ENCODE measurements around the gene COL7A1. TPM values are rescaled to one million over a fixed set of nuclear protein-coding genes. Genes with fewer than 3 reads are reported as not detected.

The COL7A1 gene
- total RNA-seq, 1 donor from 2014 or later, result 173 TPM

GRCh38 chr3:48593337-48593736, 1.8 kb downstream of the COL7A1 start:
- FAIRE-seq (no peak), DNase-seq (ENCODE audit: low read depth) (no peak)
- Histone ChIP-seq H3K36me3 (ENCODE audit: control insufficient read depth, insufficient read depth, low read length) (peaks cover 51% of the 10 kb centered on the region), H3K27me3 (ENCODE audit: control insufficient read depth, insufficient read depth, low read length) (no peaks in the 10 kb centered on the region), H3K4me3 (ENCODE audit: low read depth, low read length) (peak overlapping the region; percentile 50)
- TF ChIP-seq CTCF (IDR thresholded peaks at IDR 0.05; ENCODE audit: insufficient read depth, low read length, severe bottlenecking), result no peak

- Histone ChIP-seq H3K36me3 (ENCODE audit: control insufficient read depth, insufficient read depth, low read length) (peaks cover 57% of the 10 kb centered on the region), H3K27me3 (ENCODE audit: control insufficient read depth, insufficient read depth, low read length) (no peaks in the 10 kb centered on the region), H3K4me3 (ENCODE audit: low read depth, low read length) (no peak overlapping the region)
- FAIRE-seq (no peak), DNase-seq (ENCODE audit: low read depth) (no peak)
- TF ChIP-seq CTCF (IDR thresholded peaks at IDR 0.05; ENCODE audit: insufficient read depth, low read length, severe bottlenecking), result no peak
These were observed 2.5 kb downstream of the COL7A1 start for GRCh38 chr3:48592519-48593087.

GRCh38 chr3:48591886-48592518, 3.1 kb downstream of the COL7A1 start:
- DNase-seq (ENCODE audit: low read depth) (no peak), FAIRE-seq (no peak)
- Histone ChIP-seq H3K4me3 (ENCODE audit: low read depth, low read length) (no peak overlapping the region), H3K36me3 (ENCODE audit: control insufficient read depth, insufficient read depth, low read length) (peaks cover 60% of the 10 kb centered on the region), H3K27me3 (ENCODE audit: control insufficient read depth, insufficient read depth, low read length) (no peaks in the 10 kb centered on the region)
- TF ChIP-seq CTCF (IDR thresholded peaks at IDR 0.05; ENCODE audit: insufficient read depth, low read length, severe bottlenecking), result no peak

- peaks cover 64% of the 10 kb centered on the region for H3K36me3 ChIP-seq (ENCODE audit: control insufficient read depth, insufficient read depth, low read length)
- FAIRE-seq (no peak), DNase-seq (ENCODE audit: low read depth) (no peak)
- TF ChIP-seq CTCF (IDR thresholded peaks at IDR 0.05; ENCODE audit: insufficient read depth, low read length, severe bottlenecking), result no peak
- H3K27me3 ChIP-seq (ENCODE audit: control insufficient read depth, insufficient read depth, low read length), result no peaks in the 10 kb centered on the region
- no peak overlapping the region for H3K4me3 ChIP-seq (ENCODE audit: low read depth, low read length)
These were observed 3.7 kb downstream of the COL7A1 start for GRCh38 chr3:48591436-48591835.

- FAIRE-seq, result no peak
- H3K36me3 ChIP-seq (ENCODE audit: control insufficient read depth, insufficient read depth, low read length), result peaks cover 87% of the 10 kb centered on the region
- DNase-seq (ENCODE audit: low read depth), result no peak
- no peaks in the 10 kb centered on the region for H3K27me3 ChIP-seq (ENCODE audit: control insufficient read depth, insufficient read depth, low read length)
- TF ChIP-seq CTCF (IDR thresholded peaks at IDR 0.05; ENCODE audit: insufficient read depth, low read length, severe bottlenecking), result no peak
- no peak overlapping the region for H3K4me3 ChIP-seq (ENCODE audit: low read depth, low read length)
These were observed 6.9 kb downstream of the COL7A1 start for GRCh38 chr3:48588230-48588629.

GRCh38 chr3:48587686-48588085, 7.4 kb downstream of the COL7A1 start:
- Histone ChIP-seq H3K36me3 (ENCODE audit: control insufficient read depth, insufficient read depth, low read length) (peaks cover 90% of the 10 kb centered on the region), H3K4me3 (ENCODE audit: low read depth, low read length) (no peak overlapping the region), H3K27me3 (ENCODE audit: control insufficient read depth, insufficient read depth, low read length) (no peaks in the 10 kb centered on the region)
- TF ChIP-seq CTCF (IDR thresholded peaks at IDR 0.05; ENCODE audit: insufficient read depth, low read length, severe bottlenecking), result no peak
- no peak for DNase-seq (ENCODE audit: low read depth)
- FAIRE-seq, result no peak
